HCT116 (cell line): Measurements from ENCODE around the gene CRMP1.

Experiments used
- CBX3 ChIP-seq: IDR thresholded peaks from 2 replicates; pipeline ENCODE4 v1.6.1; 2012; ENCODE audit warnings: low read depth
- CEBPB ChIP-seq: IDR thresholded peaks from 2 replicates; pipeline ENCODE4 v1.6.1; 2012; ENCODE audit warnings: low read depth
- CTCF ChIP-seq, 3 experiments: fragments of 200-600 bp in 1 of 3; sonication (generic) in 1 of 3; IDR thresholded peaks in 2 of 3; conservative IDR thresholded peaks in 1 of 3; 2 replicates each; pipeline ENCODE4 v1.5.1; 2012 to 2017; ENCODE audit warnings: low read depth in 2 of 3, low read length in 2 of 3, antibody characterized with exemption in 1 of 3, borderline replicate concordance in 1 of 3, control low read depth in 1 of 3, mild to moderate bottlenecking in 1 of 3, mixed read lengths in 1 of 3, mixed run types in 1 of 3, moderate library complexity in 1 of 3; ENCODE audit not compliant: insufficient read depth in 1 of 3
- EZH2 ChIP-seq: fragments of 200-600 bp; sonication (generic); IDR thresholded peaks from 2 replicates; pipeline ENCODE4 v1.6.1; 2017; ENCODE audit warnings: antibody characterized with exemption, mixed run types
- FOSL1 ChIP-seq: IDR thresholded peaks from 2 replicates; pipeline ENCODE4 v1.6.1; 2012; ENCODE audit warnings: low read depth
- JUND ChIP-seq: IDR thresholded peaks from 2 replicates; pipeline ENCODE4 v1.6.1; 2012
- MAX ChIP-seq: IDR thresholded peaks from 2 replicates; pipeline ENCODE4 v1.6.1; 2012
- POLR2A ChIP-seq: IDR thresholded peaks from 2 replicates; pipeline ENCODE4 v1.7.0; 2011; ENCODE audit warnings: borderline replicate concordance; ENCODE audit not compliant: insufficient read depth, insufficient read length; ENCODE audit errors: extremely low read depth
- REST ChIP-seq: IDR thresholded peaks from 2 replicates; pipeline ENCODE4 v1.6.1; 2012; ENCODE audit warnings: low read depth
- SIN3A ChIP-seq: IDR thresholded peaks from 2 replicates; pipeline ENCODE4 v1.6.1; 2012; ENCODE audit warnings: low read depth
- SP1 ChIP-seq: IDR thresholded peaks from 2 replicates; pipeline ENCODE4 v1.6.1; 2012; ENCODE audit warnings: low read depth
- YY1 ChIP-seq: IDR thresholded peaks from 2 replicates; pipeline ENCODE4 v1.6.1; 2011; ENCODE audit warnings: low read length, low read depth, moderate library complexity, mild to moderate bottlenecking; ENCODE audit not compliant: insufficient replicate concordance; ENCODE audit errors: extremely low read depth
- ZFX ChIP-seq: fragments of 450-650 bp; IDR thresholded peaks from 2 replicates; pipeline ENCODE4 v1.6.1; 2017

GRCh38 chr4:5852523-5853202 lies 40.2 kb downstream of the CRMP1 start:
- no peak for TF ChIP-seq CTCF (IDR thresholded peaks at IDR 0.05 in 2 of 3, conservative IDR thresholded peaks at IDR 0.05 in 1 of 3; ENCODE audit: borderline replicate concordance in 1 of 3, insufficient read depth in 1 of 3, low read depth in 2 of 3, low read length in 2 of 3)
- TF ChIP-seq YY1: no peak
- no peak for TF ChIP-seq CEBPB
- TF ChIP-seq POLR2A: no peak
- TF ChIP-seq SIN3A: no peak
- no peak for TF ChIP-seq EZH2
- TF ChIP-seq SP1: no peak
- TF ChIP-seq CBX3: no peak
- TF ChIP-seq MAX: no peak
- no peak for TF ChIP-seq JUND
- no peak for TF ChIP-seq REST
- TF ChIP-seq FOSL1: no peak
- TF ChIP-seq ZFX: no peak
